Stimulated activated CD8-positive, alpha-beta memory T cell treated with anti-CD3 and anti-CD28 coated beads, Interleukin-12 subunit alpha, Interleukin-12 subunit beta, amount 100 ng/mL, for 4 hours (primary cell): ENCODE measurements around the gene KCTD12.

Experiments used
- DNase-seq: peaks from one replicate; pipeline ENCODE4 v3.0.0-alpha.2; 2020; ENCODE audit warnings: low read depth

Gene KCTD12

DNA sequence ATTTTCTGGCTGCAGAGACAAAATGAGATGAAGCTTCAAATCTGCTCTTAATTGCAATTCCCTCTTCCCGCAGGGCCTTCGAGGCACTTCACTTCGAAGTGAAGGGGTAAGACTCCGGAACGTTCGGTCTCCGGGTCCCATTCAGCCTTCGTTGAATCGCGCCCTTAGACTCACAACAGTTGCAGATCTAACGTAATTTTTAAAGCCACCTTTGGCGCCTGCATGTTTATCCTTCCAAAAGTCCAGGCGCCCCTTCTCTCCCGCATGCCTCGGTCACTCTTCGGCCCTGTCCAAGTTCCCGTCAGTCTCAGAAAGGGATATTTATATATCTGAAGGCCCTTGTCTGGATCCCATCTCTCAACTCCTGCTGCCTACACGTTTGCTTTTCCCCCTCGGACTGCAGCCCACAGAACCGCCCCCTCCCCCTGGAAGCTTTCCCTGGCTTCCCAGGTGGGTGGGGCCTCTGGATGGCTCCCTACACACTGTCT lies 915 bp upstream of the KCTD12 start:
- no peak for DNase-seq

DNA sequence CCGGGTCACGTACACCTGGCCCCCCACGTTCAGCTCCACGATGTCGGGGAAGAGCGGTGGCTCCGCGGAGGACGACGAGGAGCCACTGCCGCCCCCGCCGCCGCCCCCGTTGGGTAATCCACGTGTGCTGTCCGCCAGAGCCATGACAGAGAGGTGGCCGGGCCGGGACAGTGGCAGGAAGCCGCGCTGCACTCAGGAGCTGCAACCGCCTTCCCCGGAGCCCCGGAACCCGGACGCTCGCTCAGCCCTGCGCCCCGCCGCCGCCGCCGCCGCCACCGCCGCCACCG lies 257 bp downstream of the KCTD12 start:
- DNase-seq = no peak

DNA sequence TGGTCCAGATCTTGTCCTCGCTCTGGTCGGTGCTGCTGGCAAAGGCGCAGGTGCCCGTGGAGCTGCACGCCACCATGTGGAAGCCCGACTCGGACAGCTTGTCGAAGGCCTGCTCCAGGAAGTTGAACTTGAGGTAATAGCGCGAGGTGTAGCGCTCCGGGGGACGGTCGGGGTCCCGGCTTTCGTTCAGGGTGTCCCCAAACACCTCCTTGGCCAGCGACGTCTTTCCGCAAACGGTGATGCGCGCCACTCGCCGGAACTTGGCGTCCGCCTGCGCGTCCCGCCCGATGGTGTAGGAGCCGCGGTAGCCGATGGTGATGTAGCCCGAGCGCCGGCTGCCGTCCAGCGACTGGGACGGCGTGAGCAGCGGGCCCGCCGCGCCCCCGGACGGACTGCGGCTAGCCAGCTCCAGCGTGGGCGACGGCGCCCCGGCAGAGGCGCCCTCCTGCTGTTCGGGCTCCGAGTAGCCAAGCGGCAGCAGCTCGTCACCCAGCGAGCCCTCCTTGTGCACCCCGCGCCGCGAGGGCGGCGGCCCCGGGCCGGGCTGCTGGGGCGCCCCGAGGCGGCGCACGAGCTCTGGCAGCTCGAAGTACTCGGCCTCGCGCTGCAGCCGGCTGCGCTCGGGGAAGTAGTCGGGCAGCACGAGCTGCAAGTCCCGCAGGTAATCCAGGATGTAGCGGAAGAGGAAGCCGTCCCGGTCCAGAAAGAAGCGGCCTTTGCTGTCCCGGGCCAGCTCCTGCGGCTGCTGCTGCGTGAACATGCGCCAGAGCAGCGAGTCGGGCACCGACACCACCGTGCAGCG lies 801 bp downstream of the KCTD12 start:
- peak; percentile 24 for DNase-seq

DNA sequence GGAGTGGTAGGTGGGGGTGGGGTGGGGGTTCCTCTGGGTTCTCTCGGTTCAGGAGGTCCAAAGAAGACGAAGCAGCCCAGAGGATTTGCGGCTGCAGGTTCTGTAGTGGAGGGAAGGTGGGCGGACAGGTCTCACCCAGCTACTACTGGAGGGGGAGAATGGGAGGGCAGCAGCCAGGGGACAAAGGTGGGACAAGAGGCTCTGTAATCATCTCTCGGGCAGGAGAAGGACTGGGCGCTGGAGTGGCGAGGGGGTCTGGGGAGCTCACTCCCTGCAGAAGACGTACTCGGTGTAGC lies 1.4 kb downstream of the KCTD12 start:
- no peak for DNase-seq

DNA sequence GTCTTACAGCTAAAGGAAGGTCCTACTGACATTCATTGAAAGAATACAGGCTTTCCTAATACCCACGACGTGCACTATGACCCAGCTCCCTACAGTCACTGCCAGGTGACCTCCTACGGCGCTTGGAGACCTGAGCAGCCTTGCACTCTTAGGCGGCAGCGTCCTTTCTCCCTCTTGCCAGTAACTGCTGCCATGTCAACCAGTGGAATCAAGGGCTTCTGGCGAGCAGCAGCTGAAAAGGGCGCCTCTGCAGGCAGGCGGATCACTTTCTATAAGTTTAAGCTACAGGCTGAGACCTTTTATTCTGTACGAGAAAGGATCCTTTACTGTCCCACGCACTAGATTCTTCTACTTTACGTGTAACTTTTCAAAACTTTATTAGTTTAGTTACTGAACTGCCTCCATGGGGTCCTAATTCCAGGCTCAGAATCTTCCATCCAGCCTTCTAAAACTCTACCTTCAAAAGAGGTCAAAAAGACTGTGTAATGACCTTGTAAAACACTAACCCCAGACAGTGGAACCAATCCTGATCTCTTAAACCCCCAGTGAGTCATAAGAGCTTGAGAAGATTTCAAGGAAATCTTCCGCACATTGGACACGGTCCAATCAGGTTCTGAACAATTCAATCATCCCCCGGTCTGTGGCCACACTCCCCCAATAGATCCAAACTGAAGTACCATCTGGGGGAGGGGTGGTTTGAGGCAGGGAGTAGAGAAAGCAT lies 1.9 kb downstream of the KCTD12 start:
- DNase-seq = no peak

DNA sequence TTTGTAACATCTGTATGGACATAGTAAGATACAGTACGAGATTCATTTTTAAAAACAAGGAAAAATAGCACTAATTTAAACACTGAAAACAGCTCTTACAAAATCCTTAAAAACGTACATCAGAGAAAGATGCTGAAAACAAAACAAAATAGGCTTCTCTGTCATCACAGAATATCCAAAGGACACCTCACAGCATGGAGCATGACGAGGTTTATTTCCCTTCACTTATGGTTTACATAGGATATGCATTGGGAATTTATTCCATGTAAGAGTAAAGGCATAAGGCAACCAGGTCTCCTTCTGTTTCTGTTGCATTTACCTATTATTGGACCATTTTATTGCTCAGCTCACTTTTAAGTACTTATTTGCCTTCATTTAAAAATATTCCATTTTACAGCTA lies 3.0 kb downstream of the KCTD12 start:
- no peak for DNase-seq

DNA sequence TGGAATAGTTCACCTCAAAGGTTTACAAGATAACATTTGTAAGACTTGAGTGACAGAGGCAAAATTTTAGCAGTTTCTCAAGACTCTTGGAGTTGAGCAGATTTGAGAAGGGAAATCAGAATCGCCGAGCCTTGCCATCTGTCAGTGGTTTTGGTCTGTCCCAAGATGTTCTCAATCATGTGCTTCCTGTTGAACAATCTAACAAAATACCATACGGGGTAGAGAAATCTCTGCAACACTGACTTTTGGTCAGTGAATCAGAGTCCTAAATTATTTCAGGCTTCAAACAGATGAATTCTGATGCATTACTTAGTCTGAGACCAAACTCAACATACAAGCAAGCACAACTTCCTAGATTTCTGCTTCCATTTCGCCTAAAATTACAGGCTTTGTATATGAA lies 3.8 kb downstream of the KCTD12 start:
- no peak for DNase-seq

DNA sequence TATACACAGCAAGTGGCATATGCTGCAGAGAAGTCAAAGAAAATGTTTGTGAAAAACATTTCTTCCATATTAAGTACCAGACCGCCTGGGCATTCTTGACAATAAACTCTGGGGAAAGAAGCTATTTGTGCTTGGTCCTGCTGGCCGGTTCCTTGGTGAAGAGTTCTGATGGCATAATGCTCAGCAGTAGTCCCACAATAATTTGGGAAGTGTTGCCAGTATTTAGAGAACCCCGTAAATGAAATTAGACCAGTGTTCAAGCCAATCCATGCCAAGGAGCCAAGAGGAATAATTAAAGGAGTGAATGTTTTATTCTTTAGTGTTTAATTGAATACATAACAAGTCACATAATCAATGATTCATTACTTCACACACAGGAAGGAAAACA lies 6.3 kb downstream of the KCTD12 start:
- no peak for DNase-seq

DNA sequence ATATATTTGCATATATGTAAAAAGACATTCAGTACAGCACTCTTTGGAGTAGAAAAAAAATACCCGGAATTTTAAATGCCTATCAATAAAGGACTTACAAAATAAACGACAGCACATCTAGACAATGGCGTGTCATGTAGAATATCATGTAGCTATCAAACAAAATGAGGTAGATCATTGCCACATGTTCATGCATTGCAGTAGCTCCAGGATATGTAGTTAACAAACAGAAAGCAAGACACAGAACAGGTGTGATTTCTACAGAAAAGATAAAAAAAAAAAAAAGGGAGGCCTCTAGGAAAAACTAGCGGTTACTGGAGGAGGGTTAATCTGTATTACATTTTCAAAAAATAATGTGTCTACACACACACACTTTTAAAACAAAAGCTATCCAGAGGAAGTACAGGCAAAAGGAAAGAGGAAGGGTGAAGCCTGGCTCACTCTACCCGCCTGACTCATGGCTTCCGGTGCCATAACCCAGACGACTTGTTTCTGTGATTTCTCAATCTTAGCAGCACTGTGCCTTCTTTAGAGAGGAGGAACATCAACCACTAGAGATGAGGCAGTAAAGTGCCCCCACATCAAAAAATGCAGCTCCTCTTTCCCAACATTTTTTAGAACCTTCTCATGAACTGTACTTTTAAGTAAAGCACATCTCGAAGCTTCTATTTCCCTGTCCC lies 6.9 kb downstream of the KCTD12 start:
- peak; percentile 45 for DNase-seq

DNA sequence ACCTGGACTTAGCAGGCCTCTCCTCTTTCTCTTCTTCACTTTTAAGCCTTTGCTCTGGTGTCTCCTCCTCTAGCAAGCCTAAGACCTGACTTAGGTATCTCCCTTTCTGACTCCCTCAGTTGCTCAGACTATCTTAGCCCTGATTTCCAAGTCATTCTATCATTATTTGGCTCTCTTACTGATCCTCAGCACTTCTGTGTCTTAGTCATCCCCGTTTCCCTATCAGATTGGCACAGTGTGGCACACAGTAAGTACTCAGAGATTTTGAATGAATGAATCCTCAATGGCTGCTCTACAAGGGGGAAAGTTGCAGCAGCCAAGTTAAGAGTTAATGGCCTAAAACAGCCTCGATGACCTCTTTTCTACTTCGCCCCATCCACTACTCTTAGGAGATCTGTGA lies 8.2 kb downstream of the KCTD12 start:
- no peak for DNase-seq

DNA sequence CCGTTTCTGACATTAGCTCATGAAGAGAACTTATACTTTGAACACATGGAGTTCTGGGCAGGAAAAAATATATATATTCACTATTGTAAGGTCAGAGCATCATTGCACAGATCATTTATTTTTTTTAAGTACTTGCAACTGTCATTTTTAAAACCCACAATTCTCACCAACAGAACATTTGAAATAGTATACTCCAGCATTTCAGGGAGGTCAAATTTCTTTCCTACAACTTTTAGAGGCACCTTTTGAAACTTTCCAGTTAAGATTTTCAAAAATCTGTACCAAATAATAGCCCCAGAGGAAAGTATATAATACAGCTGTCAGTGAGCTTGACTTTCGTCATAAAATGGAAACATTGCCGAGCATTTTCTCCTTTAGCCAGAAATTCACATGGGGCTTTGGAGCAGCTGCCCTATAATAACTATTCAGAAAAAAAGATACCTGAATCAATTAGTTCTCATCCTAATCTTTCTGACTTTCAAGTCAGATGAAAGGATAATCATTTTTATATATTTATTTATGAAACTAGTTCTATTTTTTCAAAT lies 10.9 kb downstream of the KCTD12 start:
- no peak for DNase-seq

DNA sequence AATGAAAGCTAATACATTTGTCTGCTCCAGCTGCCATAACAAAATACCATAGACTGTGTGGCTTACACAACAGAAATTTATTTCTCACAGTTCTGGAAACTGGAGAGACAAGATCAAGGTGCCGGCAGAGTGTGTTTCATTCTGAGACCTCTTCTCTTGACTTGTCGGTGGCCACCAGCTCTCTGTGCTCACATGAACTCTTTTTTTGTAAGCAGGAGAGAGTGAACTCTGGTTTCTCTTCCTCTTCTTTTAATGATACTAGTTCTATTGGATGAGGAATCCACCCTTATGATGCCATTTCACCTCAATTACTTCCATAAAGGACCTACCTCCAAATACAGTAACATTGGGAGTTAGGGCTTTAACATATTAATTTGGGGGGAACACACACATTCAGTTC lies 11.7 kb downstream of the KCTD12 start:
- DNase-seq = no peak

DNA sequence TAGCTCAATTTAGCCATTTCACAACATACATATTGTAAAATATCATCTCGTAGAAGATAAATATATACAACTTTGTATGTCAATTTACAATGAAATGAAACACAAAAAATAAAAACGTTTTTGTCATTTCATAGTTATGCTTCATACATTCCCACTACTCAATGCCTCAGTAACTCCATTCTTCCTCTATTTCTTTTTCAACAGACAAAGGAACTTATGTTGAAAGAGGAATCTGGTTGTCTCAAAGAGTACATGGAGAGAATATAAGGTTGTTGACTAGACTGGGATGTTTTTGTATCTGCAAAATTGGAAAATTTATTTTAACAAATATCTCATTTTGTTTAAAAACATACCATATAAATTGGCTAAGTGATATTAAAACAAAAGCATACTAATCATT lies 12.8 kb downstream of the KCTD12 start:
- no peak for DNase-seq

DNA sequence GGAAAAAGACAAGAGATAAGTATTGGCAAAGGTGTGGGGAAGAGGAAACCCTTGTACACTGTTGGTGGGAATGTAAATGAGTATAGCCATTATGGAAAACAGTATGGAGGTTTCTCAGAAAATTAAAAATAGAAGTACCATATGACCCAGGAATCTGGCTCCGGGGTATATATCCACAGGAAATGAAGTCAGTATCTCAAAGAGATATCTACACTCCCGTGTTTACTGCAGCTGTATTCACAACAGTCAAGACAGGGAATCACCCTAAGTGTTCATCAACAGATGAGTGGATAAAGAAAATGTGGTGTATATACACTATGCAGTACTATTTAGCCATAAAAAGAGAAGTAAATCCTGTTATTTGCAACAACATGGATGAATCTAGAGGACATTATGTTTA lies 13.5 kb downstream of the KCTD12 start:
- no peak for DNase-seq

DNA sequence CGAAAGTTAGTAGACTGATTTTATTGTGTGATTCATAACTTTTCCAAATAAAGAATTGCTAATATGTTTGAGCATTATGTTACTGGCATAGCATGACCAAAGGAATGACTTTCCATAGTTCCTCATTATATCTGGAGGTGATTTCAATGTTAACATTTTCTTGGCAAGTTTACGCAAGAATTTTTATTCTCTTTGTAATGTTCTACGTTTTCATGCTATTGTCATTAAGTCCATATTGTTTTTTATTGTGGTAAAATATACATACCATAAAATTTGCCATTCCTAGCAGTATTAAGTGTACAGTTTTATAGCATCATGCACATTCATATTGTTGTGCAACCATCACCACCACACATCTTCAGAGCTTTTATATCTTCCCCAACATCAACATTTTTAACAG lies 14.8 kb downstream of the KCTD12 start:
- DNase-seq = no peak

DNA sequence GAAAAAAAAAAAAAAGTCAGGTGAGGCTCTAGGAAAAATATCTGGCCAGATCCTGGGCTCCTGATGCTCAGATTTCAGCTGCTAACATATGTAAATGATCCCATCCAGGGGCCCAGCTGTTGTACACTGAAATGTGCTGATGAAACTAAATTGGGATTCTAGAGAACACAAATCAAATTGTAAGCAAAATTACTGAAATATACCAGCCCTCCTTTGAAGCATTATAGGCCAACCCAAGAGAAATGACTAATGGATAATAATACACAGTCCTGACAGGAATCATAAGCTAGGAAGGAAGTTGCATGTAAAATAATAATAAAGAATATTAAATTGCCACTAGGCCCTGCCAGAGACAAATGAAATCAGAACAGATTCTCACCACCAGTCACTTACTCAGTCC lies 17.8 kb downstream of the KCTD12 start:
- DNase-seq = no peak

DNA sequence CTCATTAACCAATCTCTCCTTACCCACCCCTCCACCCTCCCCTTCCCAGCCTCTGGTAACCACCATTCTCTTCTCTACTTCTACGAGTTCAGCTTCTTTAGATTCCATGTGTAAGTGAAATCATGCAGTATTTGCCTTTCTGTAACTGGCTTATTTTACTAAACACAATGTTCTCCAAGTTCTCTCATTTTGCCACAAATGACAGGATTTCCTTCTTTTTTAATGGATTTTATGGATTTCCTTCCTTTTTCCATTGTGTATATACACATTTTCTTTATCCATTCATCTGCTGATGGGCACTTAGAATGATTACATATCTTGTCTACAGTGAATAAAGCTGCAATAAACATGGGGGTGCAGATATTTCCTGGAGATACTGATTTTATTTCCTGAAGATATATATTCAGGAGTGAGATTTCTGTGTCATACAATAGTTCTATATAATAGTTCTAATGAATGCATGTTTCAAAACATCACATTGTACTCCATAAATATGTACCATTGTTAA lies 20.2 kb downstream of the KCTD12 start:
- DNase-seq = no peak

DNA sequence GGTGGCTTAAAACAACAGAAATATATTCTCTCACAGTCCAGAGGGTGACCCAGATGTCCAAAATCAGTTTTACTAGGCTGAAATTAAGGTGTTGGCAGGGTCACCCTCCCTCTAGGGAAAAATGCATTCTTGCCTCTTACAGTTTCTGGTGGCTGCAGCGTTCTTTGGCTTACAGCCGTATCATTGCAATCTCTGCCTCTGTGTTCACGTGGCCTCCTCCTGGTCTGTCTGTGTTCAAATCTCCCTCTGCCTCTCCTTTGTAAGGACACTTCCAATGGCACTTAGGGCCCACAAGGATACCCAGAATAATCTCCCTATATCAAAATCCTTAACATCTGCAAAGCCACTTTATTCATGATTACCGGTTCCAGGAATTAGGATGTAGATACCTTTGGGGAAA lies 21.1 kb downstream of the KCTD12 start:
- DNase-seq = no peak

DNA sequence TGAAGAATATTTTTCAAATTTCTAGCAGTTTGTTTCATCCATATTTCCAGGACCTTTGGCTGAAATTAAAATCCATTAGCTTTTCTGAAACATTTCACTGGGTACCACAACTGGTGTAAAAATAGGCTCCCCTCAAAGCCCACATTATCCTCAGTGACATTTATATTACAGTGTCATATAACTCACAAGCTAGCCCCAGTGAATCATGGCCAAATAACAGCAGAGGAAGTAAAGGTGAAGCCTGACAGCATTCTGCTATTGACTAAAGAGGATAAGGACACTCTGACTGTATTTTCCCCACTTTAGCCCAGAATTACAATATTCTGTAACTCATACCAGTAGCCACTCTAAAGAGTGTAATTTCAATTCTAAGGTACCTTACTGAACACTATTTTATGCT lies 21.9 kb downstream of the KCTD12 start:
- no peak for DNase-seq

DNA sequence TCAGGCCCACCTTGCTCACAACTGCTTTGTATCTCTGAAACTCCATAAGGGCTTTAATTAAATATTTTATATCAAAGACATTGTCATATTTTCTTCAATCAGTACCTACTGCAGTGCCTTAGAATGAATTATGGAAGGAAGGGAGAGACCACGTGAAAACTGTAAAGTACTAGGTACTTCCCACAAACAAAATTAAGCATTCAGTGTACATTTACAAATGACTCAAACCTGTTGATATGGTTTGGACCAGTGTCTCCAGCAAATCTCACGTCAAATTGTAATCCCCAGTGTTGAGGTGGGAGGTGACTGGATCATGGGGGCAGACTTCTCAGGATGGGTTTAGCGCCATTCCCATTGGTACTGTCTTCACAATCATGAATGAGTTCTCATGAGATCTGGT lies 23.2 kb downstream of the KCTD12 start:
- no peak for DNase-seq

DNA sequence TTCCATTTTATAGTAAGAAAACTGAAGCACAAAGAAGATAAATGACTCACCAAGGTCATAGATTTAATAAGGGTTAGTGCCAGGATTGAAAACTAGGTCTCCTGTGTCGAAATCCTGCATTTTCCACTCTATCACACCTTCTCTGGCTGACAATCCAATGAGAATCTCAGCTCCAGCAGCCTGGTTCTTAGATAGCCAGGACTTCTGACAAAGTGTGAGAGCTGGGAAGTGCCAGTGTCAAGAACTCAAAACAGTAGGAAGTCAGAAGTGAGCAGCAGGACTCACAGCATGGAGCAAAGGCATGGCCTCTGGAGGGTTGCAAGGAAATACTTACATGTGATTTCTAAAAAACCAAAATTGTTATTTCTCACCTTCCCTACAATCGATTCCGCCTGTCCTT lies 24.3 kb downstream of the KCTD12 start:
- no peak for DNase-seq

DNA sequence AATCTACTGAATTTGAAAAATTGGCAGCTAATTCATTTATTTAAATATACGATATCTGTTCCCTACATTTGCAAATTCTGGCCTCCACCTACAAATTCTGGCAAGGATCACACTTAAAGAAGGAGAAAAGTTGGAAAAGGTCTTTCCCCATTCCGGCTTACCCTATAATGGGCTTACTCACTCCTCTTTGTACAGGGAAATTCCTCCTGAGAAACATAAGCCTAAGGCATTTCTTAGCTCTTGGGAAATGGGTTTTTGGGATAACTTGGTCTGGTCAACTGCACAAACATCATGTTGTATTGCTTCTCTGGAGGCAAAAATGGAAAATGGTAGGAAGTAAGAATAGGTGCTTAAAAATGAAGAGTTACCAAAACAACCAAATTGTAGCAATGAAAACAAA lies 25.5 kb downstream of the KCTD12 start:
- no peak for DNase-seq

DNA sequence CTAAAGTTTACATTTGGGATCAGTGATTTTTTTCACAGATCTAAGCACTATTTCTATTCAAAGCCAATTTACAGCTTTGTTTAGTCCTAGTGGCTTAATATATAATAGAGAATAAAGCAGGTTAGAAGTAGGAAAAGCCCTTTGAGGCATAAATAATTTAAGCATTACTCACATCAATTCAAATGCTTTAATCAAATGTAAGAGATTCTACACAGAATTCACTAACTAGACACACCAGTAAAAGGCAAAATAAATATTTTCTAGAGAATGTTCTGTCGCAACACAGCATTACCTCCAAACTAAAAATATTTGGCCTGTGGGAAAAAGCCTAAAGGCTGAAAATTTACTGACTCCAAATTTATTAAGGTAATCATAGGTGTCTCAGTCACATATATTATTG lies 31.3 kb downstream of the KCTD12 start:
- DNase-seq = no peak
